Effector memory CD4-positive, alpha-beta T cell (primary cell): ENCODE measurements around the gene F12.

Experiments
- DNase-seq, 3 donors: peaks; one replicate each; pipeline ENCODE4 v3.0.0-alpha.2; 2020
- H3K27ac ChIP-seq: 2 replicates; pipeline ENCODE4 v1.7.0; 2013; ENCODE audit warnings: mild to moderate bottlenecking, low read length, moderate library complexity; ENCODE audit not compliant: insufficient read depth, poor library complexity, severe bottlenecking
- H3K27me3 ChIP-seq: replicated peaks from 2 replicates; pipeline ENCODE4 v1.7.0; 2013; ENCODE audit warnings: mild to moderate bottlenecking, low read length; ENCODE audit not compliant: insufficient read depth, control insufficient read depth, poor library complexity, severe bottlenecking
- H3K36me3 ChIP-seq: 2 replicates; pipeline ENCODE4 v1.7.0; 2013; ENCODE audit warnings: mild to moderate bottlenecking, low read length, moderate library complexity; ENCODE audit not compliant: control insufficient read depth, insufficient read depth
- H3K4me1 ChIP-seq: 2 replicates; pipeline ENCODE4 v1.7.0; 2013; ENCODE audit warnings: low read length, mild to moderate bottlenecking; ENCODE audit not compliant: control insufficient read depth, insufficient read depth, poor library complexity, severe bottlenecking
- H3K4me3 ChIP-seq: 2 replicates; pipeline ENCODE4 v1.7.0; 2013; ENCODE audit warnings: low read length, low read depth, mild to moderate bottlenecking; ENCODE audit not compliant: insufficient read depth, poor library complexity, severe bottlenecking
- H3K9me3 ChIP-seq: 2 replicates; pipeline ENCODE4 v1.7.0; 2013; ENCODE audit warnings: mild to moderate bottlenecking, low read length, moderate library complexity; ENCODE audit not compliant: control insufficient read depth

F12 gene

GRCh38 chr5:177453852-177454396 lies 44.6 kb upstream of the F12 start:
- Histone ChIP-seq H3K27ac (peak overlapping the region; percentile 93), H3K36me3 (no peaks in the 10 kb centered on the region), H3K9me3 (no peaks in the 10 kb centered on the region), H3K4me3 (peak overlapping the region; percentile 44), H3K27me3 (no peaks in the 10 kb centered on the region), H3K4me1 (peaks cover 20% of the 10 kb centered on the region)
- no peak for DNase-seq

DNA sequence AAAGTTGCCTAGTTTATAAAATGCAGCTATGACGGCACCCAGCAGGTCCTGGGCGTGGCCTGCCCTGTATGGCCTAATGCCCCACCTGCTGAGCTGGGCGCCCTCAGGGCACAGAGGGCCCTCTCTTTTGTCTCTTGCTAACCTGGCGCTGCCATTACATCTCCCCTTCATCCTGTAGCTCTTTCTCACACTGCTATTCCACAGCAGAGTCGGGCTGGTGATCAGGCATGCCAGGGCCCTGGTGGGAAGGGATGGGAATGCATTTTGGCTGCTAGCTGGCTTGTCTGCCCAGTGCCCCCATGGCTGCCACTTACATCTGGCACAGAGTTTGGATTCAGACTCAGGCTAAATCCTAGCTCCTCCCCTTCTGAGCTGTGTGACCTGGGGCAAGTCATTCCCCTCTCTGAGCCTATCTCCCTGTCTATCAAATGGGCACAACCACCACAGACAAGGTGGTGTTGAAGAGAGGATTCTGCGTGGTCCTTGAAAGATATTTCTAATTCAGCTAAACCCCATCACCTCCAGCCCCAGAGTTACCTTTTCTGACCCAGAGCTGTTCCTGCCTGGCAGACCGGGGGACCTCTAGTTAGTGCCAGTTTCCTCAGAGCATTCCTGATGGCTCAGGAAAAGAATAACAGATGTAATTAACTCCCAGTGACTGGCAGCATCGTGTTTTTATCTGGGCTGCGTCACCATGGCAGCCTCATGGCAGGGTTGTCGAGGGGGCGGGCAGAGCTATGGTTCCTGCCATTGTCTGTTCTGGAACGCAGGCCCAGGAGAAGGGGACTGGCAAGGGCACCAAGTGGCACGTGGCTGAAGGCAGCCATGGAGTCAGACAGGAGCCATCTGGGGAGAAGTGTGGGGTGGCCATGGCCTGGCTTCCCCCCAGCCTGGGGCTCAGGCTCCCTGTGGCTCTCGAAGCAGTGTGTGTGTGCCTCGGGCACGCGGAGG lies 43.6 kb upstream of the F12 start:
- no peaks in the 10 kb centered on the region for H3K36me3 ChIP-seq
- H3K4me3 ChIP-seq, result no peak overlapping the region
- peaks cover 28% of the 10 kb centered on the region for H3K4me1 ChIP-seq
- no peak for DNase-seq
- no peak overlapping the region for H3K27ac ChIP-seq
- no peaks in the 10 kb centered on the region for H3K9me3 ChIP-seq
- H3K27me3 ChIP-seq, result no peaks in the 10 kb centered on the region

DNA sequence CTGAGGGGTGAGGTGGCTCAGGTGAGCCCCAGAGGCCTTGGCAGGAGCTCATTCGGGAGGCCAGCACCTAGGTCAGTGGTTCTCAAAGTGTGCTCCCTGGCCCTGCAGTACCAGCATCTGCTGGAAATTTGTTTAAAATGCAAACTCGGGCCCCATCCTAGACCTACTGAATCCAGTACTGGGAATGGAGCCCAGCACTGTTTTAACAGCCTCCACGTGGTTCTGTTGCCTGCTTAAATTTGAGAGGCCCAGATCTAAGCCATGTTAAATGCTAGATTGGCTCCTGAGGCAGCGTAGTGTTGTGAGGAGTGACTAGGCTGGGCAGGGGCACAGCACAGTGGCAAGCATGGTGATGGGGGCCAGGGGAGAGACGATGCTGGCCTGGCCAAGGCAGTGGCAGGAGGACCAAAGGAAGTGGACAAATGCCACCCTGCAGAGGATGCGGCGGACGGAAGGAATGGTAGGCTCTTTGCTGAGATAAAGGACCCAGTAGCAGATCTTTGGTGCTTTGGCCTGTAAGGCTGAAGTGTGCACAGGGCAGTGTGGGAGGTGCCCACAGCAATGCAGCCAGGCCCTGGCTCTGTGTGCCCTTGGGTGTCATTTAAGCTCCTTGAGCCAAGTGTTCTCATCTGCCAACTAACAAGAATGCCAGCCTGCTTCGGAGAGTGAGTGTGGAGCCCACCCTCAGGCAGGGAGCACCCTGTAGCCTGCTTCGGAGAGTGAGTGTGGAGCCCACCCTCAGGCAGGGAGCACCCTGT lies 41.5 kb upstream of the F12 start:
- DNase-seq, result no peak
- no peak overlapping the region for H3K27ac ChIP-seq
- H3K36me3 ChIP-seq, result no peaks in the 10 kb centered on the region
- H3K4me3 ChIP-seq, result no peak overlapping the region
- peaks cover 35% of the 10 kb centered on the region for H3K4me1 ChIP-seq
- H3K27me3 ChIP-seq, result no peaks in the 10 kb centered on the region
- no peaks in the 10 kb centered on the region for H3K9me3 ChIP-seq

GRCh38 chr5:177449140-177450061 lies 40.0 kb upstream of the F12 start:
- H3K27ac ChIP-seq, result no peak overlapping the region
- DNase-seq, result no peak
- no peaks in the 10 kb centered on the region for H3K9me3 ChIP-seq
- no peaks in the 10 kb centered on the region for H3K27me3 ChIP-seq
- H3K4me1 ChIP-seq, result peaks cover 40% of the 10 kb centered on the region
- no peaks in the 10 kb centered on the region for H3K36me3 ChIP-seq
- no peak overlapping the region for H3K4me3 ChIP-seq

- H3K9me3 ChIP-seq, result no peaks in the 10 kb centered on the region
- peak overlapping the region; percentile 93 for H3K27ac ChIP-seq
- no peaks in the 10 kb centered on the region for H3K27me3 ChIP-seq
- peaks cover 4% of the 10 kb centered on the region for H3K36me3 ChIP-seq
- H3K4me3 ChIP-seq, result no peak overlapping the region
- peaks cover 41% of the 10 kb centered on the region for H3K4me1 ChIP-seq
- DNase-seq, result no peak
Measured at GRCh38 chr5:177448244-177448950, 39.0 kb upstream of the F12 start.

GRCh38 chr5:177447611-177448243 lies 38.4 kb upstream of the F12 start:
- no peaks in the 10 kb centered on the region for H3K9me3 ChIP-seq
- DNase-seq, result no peak
- H3K27me3 ChIP-seq, result no peaks in the 10 kb centered on the region
- peaks cover 9% of the 10 kb centered on the region for H3K36me3 ChIP-seq
- H3K4me3 ChIP-seq, result peak overlapping the region; percentile 18
- H3K4me1 ChIP-seq, result peaks cover 41% of the 10 kb centered on the region
- H3K27ac ChIP-seq, result peak overlapping the region; percentile 93

- peak; percentile 70 to 75 (median 70) for DNase-seq
- H3K4me3 ChIP-seq, result peak overlapping the region; percentile 53
- peaks cover 15% of the 10 kb centered on the region for H3K36me3 ChIP-seq
- no peaks in the 10 kb centered on the region for H3K9me3 ChIP-seq
- no peaks in the 10 kb centered on the region for H3K27me3 ChIP-seq
- H3K27ac ChIP-seq, result peak overlapping the region; percentile 93
- H3K4me1 ChIP-seq, result peaks cover 41% of the 10 kb centered on the region
Measured at GRCh38 chr5:177447066-177447610, 37.8 kb upstream of the F12 start.

DNA sequence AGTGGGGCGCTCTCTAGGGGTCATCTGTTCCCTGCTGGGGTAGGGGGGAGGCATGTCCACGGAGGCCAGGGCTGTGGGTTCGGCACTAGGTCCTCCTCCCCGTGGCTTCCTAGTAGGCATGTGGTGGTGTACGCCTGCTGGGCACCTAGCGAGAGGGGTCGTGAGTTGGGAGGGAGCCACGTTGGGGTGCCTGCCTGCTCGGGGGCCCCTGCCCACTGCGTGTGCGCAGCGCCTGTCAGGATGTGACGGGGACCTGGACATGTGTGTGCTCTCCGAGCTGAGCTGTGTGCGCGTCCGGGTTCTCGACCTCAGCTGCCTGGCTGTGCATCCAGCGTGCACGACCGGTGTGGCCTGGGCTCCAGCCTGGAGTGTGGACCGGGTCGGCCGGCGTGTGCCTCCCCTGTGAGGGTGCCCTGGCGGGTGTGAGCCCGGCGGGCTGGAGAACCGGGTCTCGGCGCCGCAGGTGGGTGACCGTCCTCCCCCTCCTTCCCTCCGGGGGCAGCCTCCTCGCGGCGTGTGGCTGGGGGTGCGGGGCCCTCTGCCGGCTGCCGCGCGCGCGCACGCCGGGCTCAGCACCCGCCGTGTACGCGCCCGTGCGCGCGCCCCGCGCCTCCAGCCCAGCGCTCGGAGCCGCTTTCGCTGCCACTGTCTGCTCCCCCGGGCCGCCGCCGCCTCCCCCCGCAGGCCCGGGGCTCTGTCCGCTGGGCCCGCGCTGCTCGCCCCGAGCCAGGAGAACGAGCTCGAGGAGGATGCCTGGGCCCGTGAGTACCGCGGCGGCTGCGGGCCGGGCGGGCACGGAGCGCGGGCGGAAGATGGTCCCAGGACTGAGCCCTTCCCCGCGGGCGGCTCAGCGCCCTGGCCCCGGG lies 37.1 kb upstream of the F12 start, which contains the start of gene PRR7:
PRR7 (plus strand) TSS at position 615 of the 866 bp plus-strand sequence. CDS start 8,254 bp downstream, outside the sequence.
- peak; percentile 51 to 56 (median 55) for DNase-seq
- H3K4me1 ChIP-seq, result peaks cover 43% of the 10 kb centered on the region
- H3K9me3 ChIP-seq, result no peaks in the 10 kb centered on the region
- H3K27ac ChIP-seq, result peak within 1 kb of the TSS; percentile 93
- H3K4me3 ChIP-seq, result peak within 1 kb of the TSS; percentile 53
- H3K36me3 ChIP-seq, result peaks cover 22% of the 10 kb centered on the region
- no peaks in the 10 kb centered on the region for H3K27me3 ChIP-seq
